Fibroblast of the aortic adventitia (primary cell): ENCODE data around the gene NAA50. TPM values are rescaled to one million over a fixed set of nuclear protein-coding genes. Genes with fewer than 3 reads are reported as not detected.

Experiments
- DNase-seq: peaks from one replicate; pipeline ENCODE4 v3.0.0-alpha.2; 2010; ENCODE audit warnings: low read depth
- H3K4me3 ChIP-seq: 2 replicates; pipeline ENCODE4 v1.5.1; 2011; ENCODE audit warnings: low read depth, mild to moderate bottlenecking, control low read depth, low read length, moderate library complexity
- total RNA-seq: library from RNA; depleted of rRNA; stranded (reverse); fragments of >200 nt; gene quantifications from 2 replicates; pipeline ENCODE4 v1.2.3, GENCODE V29; 2012; ENCODE audit warnings: low replicate concordance
- TF ChIP-seq, protein P1 (sequence below): IDR thresholded peaks from 2 replicates; pipeline ENCODE4 v1.5.1; 2011; ENCODE audit warnings: mild to moderate bottlenecking, low read length, control low read depth, inconsistent platforms; ENCODE audit not compliant: insufficient read depth

NAA50 gene
- total RNA-seq, 1 donor = 242 TPM

DNA sequence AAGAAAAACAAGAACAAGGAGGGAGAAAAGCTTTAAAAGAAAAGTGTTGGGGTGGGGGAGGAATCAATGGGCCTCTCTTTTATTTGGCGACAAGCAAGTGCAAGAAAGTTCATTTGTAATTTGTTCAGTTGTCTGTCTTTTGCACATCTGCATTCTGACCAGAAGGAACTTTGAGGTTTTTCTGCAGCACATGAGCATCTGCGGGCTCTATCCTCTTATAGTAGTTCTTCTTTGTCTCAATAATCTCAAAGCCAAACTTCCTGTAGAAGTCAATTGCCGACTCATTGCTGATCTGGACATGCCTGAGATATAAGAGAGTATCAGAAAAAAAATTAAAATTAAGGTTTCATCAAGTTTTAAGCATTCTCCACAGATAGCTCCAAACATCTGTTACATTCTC lies 24.4 kb downstream of the NAA50 start:
- TF ChIP-seq, protein P1, sequence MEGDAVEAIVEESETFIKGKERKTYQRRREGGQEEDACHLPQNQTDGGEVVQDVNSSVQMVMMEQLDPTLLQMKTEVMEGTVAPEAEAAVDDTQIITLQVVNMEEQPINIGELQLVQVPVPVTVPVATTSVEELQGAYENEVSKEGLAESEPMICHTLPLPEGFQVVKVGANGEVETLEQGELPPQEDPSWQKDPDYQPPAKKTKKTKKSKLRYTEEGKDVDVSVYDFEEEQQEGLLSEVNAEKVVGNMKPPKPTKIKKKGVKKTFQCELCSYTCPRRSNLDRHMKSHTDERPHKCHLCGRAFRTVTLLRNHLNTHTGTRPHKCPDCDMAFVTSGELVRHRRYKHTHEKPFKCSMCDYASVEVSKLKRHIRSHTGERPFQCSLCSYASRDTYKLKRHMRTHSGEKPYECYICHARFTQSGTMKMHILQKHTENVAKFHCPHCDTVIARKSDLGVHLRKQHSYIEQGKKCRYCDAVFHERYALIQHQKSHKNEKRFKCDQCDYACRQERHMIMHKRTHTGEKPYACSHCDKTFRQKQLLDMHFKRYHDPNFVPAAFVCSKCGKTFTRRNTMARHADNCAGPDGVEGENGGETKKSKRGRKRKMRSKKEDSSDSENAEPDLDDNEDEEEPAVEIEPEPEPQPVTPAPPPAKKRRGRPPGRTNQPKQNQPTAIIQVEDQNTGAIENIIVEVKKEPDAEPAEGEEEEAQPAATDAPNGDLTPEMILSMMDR = no peak
- H3K4me3 ChIP-seq = no peak overlapping the region
- DNase-seq = no peak

DNA sequence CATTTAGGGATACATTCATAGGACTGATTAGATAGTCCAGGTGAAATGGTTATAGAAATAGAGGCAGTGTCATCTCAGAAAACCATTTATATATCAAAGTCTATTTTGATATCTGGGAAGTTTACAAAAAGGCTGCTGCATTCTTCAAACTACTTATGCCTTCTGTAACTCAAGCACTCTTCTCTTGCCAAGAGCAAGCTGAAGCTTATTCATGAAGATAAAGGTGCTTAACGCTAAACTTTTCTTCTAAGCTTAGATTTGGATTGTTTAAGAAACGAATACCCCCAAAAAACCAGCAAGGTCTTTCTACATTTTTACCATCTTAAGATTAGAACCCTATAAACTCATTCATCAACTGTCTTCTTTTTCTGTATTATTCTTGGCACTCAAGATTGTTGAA lies 26.3 kb downstream of the NAA50 start:
- TF ChIP-seq, protein P1 = no peak
- H3K4me3 ChIP-seq = no peak overlapping the region
- no peak for DNase-seq

DNA sequence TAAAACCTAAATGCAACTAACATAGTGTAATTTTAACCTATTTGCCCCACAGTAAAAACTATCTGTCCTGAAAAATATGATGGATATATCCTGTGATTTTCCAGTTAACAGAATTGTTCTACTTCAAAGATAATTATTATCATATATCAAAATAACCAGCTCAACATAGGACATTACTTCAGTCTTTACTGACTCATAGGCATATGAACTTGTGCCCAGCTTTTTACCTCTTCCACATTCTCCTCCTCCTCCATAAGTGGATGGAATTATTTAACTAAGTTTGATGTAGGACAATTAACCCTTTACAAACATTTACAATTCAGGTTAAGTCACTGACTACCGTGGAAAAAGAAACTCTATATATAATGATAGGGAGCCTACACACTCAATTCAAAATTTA lies 26.8 kb downstream of the NAA50 start:
- H3K4me3 ChIP-seq = no peak overlapping the region
- peak; percentile 23 for DNase-seq
- TF ChIP-seq, protein P1 = no peak

DNA sequence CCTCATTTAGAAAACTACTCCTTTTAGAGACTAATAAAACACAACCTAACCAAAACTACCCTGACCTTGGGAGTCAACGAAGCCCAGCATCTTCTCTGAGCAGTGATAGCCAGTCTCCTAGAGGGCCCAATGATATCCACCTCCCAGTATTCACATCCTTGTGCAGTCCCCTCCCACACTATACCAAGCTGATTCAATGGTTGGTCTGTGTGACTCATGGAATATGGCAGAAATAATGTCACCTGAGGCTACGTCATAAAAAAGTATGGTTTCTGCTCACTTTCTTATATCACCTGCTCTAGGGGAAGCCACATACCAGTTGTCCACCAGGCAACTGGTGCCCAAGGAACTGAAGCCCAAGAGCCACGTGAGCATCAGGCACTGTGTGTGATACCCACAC lies 28.2 kb downstream of the NAA50 start:
- H3K4me3 ChIP-seq = no peak overlapping the region
- TF ChIP-seq, protein P1 = no peak
- DNase-seq = no peak

DNA sequence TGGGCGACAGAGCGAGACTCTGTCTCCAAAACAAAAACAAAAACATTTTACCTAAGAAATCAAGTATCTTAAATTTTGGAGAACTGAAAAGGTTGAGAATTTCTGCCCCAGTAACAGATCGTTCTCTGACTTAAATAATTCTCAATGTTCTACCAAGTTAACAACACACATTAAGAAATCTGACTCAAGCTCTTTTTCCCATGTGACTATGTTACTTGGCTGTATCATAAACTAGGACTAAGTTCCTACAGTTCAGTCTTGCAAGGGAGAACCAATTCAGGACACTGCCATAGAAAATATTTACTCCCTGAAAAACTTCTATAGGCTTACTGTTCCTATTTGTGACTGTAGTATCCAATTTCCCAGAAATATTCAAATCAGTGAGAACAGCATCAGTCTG lies 28.7 kb downstream of the NAA50 start:
- no peak overlapping the region for H3K4me3 ChIP-seq
- TF ChIP-seq, protein P1 = no peak
- no peak for DNase-seq

DNA sequence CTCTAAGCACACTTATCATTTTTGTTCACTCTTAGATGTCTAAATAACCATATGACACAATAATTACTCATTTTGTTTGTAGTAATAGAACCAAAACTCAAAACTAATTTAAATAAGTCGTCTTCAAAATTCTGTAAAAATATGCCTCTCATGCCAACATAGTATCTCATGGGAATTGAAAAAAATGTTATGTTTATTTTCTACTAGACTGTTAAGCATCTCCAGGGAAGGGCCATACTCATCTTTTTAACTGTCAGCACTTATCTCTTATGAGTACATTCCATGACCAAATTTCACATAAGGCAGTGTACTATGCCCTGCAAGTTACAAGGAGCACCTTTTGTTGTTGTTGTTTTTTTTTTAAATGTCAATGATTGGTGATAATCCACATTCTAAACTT lies 31.3 kb downstream of the NAA50 start:
- TF ChIP-seq, protein P1 = no peak
- DNase-seq = no peak
- no peak overlapping the region for H3K4me3 ChIP-seq

DNA sequence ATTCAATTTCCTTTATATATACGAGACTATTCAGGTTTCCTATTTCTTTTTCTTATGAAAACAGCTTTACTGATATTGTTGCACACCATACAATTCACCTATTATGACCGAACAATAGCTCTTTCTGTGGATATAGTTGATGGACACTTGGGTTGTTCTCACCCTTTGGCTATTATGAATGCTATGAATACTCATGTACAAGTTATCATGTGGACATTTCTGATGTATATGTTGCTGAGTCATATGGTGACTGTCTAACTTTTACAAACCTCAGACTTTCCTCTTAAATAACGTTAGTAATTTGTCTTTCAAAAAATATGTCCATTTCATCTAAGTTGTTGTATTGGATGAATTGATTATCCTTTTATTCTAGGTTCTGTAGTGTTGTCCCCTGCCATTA lies 33.9 kb downstream of the NAA50 start:
- DNase-seq = no peak
- TF ChIP-seq, protein P1 = no peak

More for the DNA sequence above, 33.9 kb downstream of the NAA50 start:
- no peak overlapping the region for H3K4me3 ChIP-seq
